Measurements from ENCODE around the gene XPNPEP3.
"Not testable (repeated sequence)": the region's sequence is repeated elsewhere in the genome, so short reads cannot be mapped to it uniquely, and the experiment has no call there.

The XPNPEP3 gene

GRCh38 chr22:40857309-40857855 is 434 bp downstream of the XPNPEP3 start:
- peaks cover 24% of the 10 kb centered on the region for H3K4me1 ChIP-seq (ENCODE audit: control insufficient read depth, insufficient read depth, low read length)
- peak overlapping the region; percentile 98 for H3K4me3 ChIP-seq (ENCODE audit: low read depth, low read length)
- peaks cover 31% of the 10 kb centered on the region for H3K36me3 ChIP-seq (ENCODE audit: control insufficient read depth, insufficient read depth, low read length)

GRCh38 chr22:40862013-40862412 is 5.1 kb downstream of the XPNPEP3 start, which contains the start of gene DNAJB7:
Gene DNAJB7, minus strand, starts transcription at chr22:40862113. Its CDS starts 119 bp downstream, at chr22:40861994.
- no peaks in the 10 kb centered on the region for H3K27me3 ChIP-seq (ENCODE audit: control insufficient read depth, insufficient read depth, low read length)
- peaks cover 18% of the 10 kb centered on the region for H3K36me3 ChIP-seq (ENCODE audit: control insufficient read depth, insufficient read depth, low read length)
- no peak within 1 kb of the TSS for H3K4me3 ChIP-seq (ENCODE audit: low read depth, low read length)
- peak within 1 kb of the TSS; percentile 2 for H3K9ac ChIP-seq (ENCODE audit: low read length)
- H3K9me3 ChIP-seq (ENCODE audit: control insufficient read depth, insufficient read depth, low read depth, low read length) = no peaks in the 10 kb centered on the region
- no peaks in the 10 kb centered on the region for H3K4me1 ChIP-seq (ENCODE audit: control insufficient read depth, insufficient read depth, low read length)
- no peak within 1 kb of the TSS for H3K27ac ChIP-seq (ENCODE audit: low read depth, low read length)

More at GRCh38 chr22:40857309-40857855, 434 bp downstream of the XPNPEP3 start:
- Histone ChIP-seq H3K9ac (ENCODE audit: low read length) (peak overlapping the region; percentile 97), H3K27ac (ENCODE audit: low read depth, low read length) (peak overlapping the region; percentile 98), H3K9me3 (ENCODE audit: control insufficient read depth, insufficient read depth, low read depth, low read length) (no peaks in the 10 kb centered on the region), H3K27me3 (ENCODE audit: control insufficient read depth, insufficient read depth, low read length) (no peaks in the 10 kb centered on the region)

GRCh38 chr22:40862537-40862936 is 5.6 kb downstream of the XPNPEP3 start:
- H3K4me1 ChIP-seq (ENCODE audit: control insufficient read depth, insufficient read depth, low read length) = no peaks in the 10 kb centered on the region
- peaks cover 18% of the 10 kb centered on the region for H3K36me3 ChIP-seq (ENCODE audit: control insufficient read depth, insufficient read depth, low read length)
- no peaks in the 10 kb centered on the region for H3K9me3 ChIP-seq (ENCODE audit: control insufficient read depth, insufficient read depth, low read depth, low read length)
- H3K27me3 ChIP-seq (ENCODE audit: control insufficient read depth, insufficient read depth, low read length) = no peaks in the 10 kb centered on the region
- H3K9ac ChIP-seq (ENCODE audit: low read length) = no peak overlapping the region
- H3K27ac ChIP-seq (ENCODE audit: low read depth, low read length) = no peak overlapping the region
- H3K4me3 ChIP-seq (ENCODE audit: low read depth, low read length) = no peak overlapping the region

GRCh38 chr22:40867109-40867508 is 10.2 kb downstream of the XPNPEP3 start:
- no peaks in the 10 kb centered on the region for H3K4me1 ChIP-seq (ENCODE audit: control insufficient read depth, insufficient read depth, low read length)
- peaks cover 18% of the 10 kb centered on the region for H3K36me3 ChIP-seq (ENCODE audit: control insufficient read depth, insufficient read depth, low read length)
- H3K27me3 ChIP-seq (ENCODE audit: control insufficient read depth, insufficient read depth, low read length) = no peaks in the 10 kb centered on the region
- H3K9ac ChIP-seq (ENCODE audit: low read length) = no peak overlapping the region
- H3K4me3 ChIP-seq (ENCODE audit: low read depth, low read length) = no peak overlapping the region
- no peak overlapping the region for H3K27ac ChIP-seq (ENCODE audit: low read depth, low read length)
- no peaks in the 10 kb centered on the region for H3K9me3 ChIP-seq (ENCODE audit: control insufficient read depth, insufficient read depth, low read depth, low read length)

- H3K27ac ChIP-seq (ENCODE audit: low read depth, low read length); H3K9ac ChIP-seq (ENCODE audit: low read length); H3K4me3 ChIP-seq (ENCODE audit: low read depth, low read length); H3K27me3 ChIP-seq (ENCODE audit: control insufficient read depth, insufficient read depth, low read length); H3K9me3 ChIP-seq (ENCODE audit: control insufficient read depth, insufficient read depth, low read depth, low read length); H3K4me1 ChIP-seq (ENCODE audit: control insufficient read depth, insufficient read depth, low read length): not testable (repeated sequence)
- H3K36me3 ChIP-seq (ENCODE audit: control insufficient read depth, insufficient read depth, low read length) = peaks cover 19% of the 10 kb centered on the region
Observed at GRCh38 chr22:40868379-40868778, 11.4 kb downstream of the XPNPEP3 start.

- H3K4me1 ChIP-seq (ENCODE audit: control insufficient read depth, insufficient read depth, low read length) = no peaks in the 10 kb centered on the region
- no peak overlapping the region for H3K4me3 ChIP-seq (ENCODE audit: low read depth, low read length)
- no peaks in the 10 kb centered on the region for H3K27me3 ChIP-seq (ENCODE audit: control insufficient read depth, insufficient read depth, low read length)
- H3K36me3 ChIP-seq (ENCODE audit: control insufficient read depth, insufficient read depth, low read length) = peaks cover 35% of the 10 kb centered on the region
- no peak overlapping the region for H3K27ac ChIP-seq (ENCODE audit: low read depth, low read length)
- no peaks in the 10 kb centered on the region for H3K9me3 ChIP-seq (ENCODE audit: control insufficient read depth, insufficient read depth, low read depth, low read length)
- H3K9ac ChIP-seq (ENCODE audit: low read length) = no peak overlapping the region
Observed at GRCh38 chr22:40874016-40874415, 17.1 kb downstream of the XPNPEP3 start.

GRCh38 chr22:40875111-40875510 is 18.2 kb downstream of the XPNPEP3 start:
- Histone ChIP-seq H3K36me3 (ENCODE audit: control insufficient read depth, insufficient read depth, low read length) (peaks cover 30% of the 10 kb centered on the region), H3K4me1 (ENCODE audit: control insufficient read depth, insufficient read depth, low read length) (no peaks in the 10 kb centered on the region), H3K4me3 (ENCODE audit: low read depth, low read length) (no peak overlapping the region), H3K27me3 (ENCODE audit: control insufficient read depth, insufficient read depth, low read length) (no peaks in the 10 kb centered on the region), H3K27ac (ENCODE audit: low read depth, low read length) (no peak overlapping the region), H3K9ac (ENCODE audit: low read length) (no peak overlapping the region), H3K9me3 (ENCODE audit: control insufficient read depth, insufficient read depth, low read depth, low read length) (no peaks in the 10 kb centered on the region)

- Histone ChIP-seq H3K9ac (ENCODE audit: low read length) (no peak overlapping the region), H3K27me3 (ENCODE audit: control insufficient read depth, insufficient read depth, low read length) (no peaks in the 10 kb centered on the region), H3K4me1 (ENCODE audit: control insufficient read depth, insufficient read depth, low read length) (no peaks in the 10 kb centered on the region), H3K4me3 (ENCODE audit: low read depth, low read length) (no peak overlapping the region), H3K27ac (ENCODE audit: low read depth, low read length) (no peak overlapping the region), H3K36me3 (ENCODE audit: control insufficient read depth, insufficient read depth, low read length) (peaks cover 27% of the 10 kb centered on the region), H3K9me3 (ENCODE audit: control insufficient read depth, insufficient read depth, low read depth, low read length) (no peaks in the 10 kb centered on the region)
Observed at GRCh38 chr22:40876907-40877306, 20.0 kb downstream of the XPNPEP3 start.

GRCh38 chr22:40877488-40877887 is 20.5 kb downstream of the XPNPEP3 start:
- H3K9me3 ChIP-seq (ENCODE audit: control insufficient read depth, insufficient read depth, low read depth, low read length) = no peaks in the 10 kb centered on the region
- no peak overlapping the region for H3K9ac ChIP-seq (ENCODE audit: low read length)
- H3K36me3 ChIP-seq (ENCODE audit: control insufficient read depth, insufficient read depth, low read length) = peaks cover 30% of the 10 kb centered on the region
- no peak overlapping the region for H3K4me3 ChIP-seq (ENCODE audit: low read depth, low read length)
- H3K27me3 ChIP-seq (ENCODE audit: control insufficient read depth, insufficient read depth, low read length) = no peaks in the 10 kb centered on the region
- H3K4me1 ChIP-seq (ENCODE audit: control insufficient read depth, insufficient read depth, low read length) = no peaks in the 10 kb centered on the region
- no peak overlapping the region for H3K27ac ChIP-seq (ENCODE audit: low read depth, low read length)

GRCh38 chr22:40878922-40879321 is 22.0 kb downstream of the XPNPEP3 start:
- no peak overlapping the region for H3K9ac ChIP-seq (ENCODE audit: low read length)
- H3K4me3 ChIP-seq (ENCODE audit: low read depth, low read length) = no peak overlapping the region
- no peak overlapping the region for H3K27ac ChIP-seq (ENCODE audit: low read depth, low read length)
- H3K9me3 ChIP-seq (ENCODE audit: control insufficient read depth, insufficient read depth, low read depth, low read length) = no peaks in the 10 kb centered on the region
- H3K27me3 ChIP-seq (ENCODE audit: control insufficient read depth, insufficient read depth, low read length) = no peaks in the 10 kb centered on the region
- no peaks in the 10 kb centered on the region for H3K4me1 ChIP-seq (ENCODE audit: control insufficient read depth, insufficient read depth, low read length)
- peaks cover 37% of the 10 kb centered on the region for H3K36me3 ChIP-seq (ENCODE audit: control insufficient read depth, insufficient read depth, low read length)

- Histone ChIP-seq H3K27ac (ENCODE audit: low read depth, low read length) (no peak overlapping the region), H3K4me1 (ENCODE audit: control insufficient read depth, insufficient read depth, low read length) (no peaks in the 10 kb centered on the region), H3K27me3 (ENCODE audit: control insufficient read depth, insufficient read depth, low read length) (no peaks in the 10 kb centered on the region), H3K9ac (ENCODE audit: low read length) (no peak overlapping the region), H3K36me3 (ENCODE audit: control insufficient read depth, insufficient read depth, low read length) (peaks cover 58% of the 10 kb centered on the region), H3K9me3 (ENCODE audit: control insufficient read depth, insufficient read depth, low read depth, low read length) (no peaks in the 10 kb centered on the region), H3K4me3 (ENCODE audit: low read depth, low read length) (no peak overlapping the region)
Observed at GRCh38 chr22:40889116-40889515, 32.2 kb downstream of the XPNPEP3 start.

Data from HUES6 (cell line).